Measurements from ENCODE around the gene RBL2. TPM values are rescaled to one million over a fixed set of nuclear protein-coding genes. Genes with fewer than 3 reads are reported as not detected.

Gene RBL2
- total and polyA plus RNA-seq, 2 of the 13 experiments (the other 11 are each of a cell fraction or from before 2014, with no cell fraction given) = 41.2 to 60.9 TPM

DNA sequence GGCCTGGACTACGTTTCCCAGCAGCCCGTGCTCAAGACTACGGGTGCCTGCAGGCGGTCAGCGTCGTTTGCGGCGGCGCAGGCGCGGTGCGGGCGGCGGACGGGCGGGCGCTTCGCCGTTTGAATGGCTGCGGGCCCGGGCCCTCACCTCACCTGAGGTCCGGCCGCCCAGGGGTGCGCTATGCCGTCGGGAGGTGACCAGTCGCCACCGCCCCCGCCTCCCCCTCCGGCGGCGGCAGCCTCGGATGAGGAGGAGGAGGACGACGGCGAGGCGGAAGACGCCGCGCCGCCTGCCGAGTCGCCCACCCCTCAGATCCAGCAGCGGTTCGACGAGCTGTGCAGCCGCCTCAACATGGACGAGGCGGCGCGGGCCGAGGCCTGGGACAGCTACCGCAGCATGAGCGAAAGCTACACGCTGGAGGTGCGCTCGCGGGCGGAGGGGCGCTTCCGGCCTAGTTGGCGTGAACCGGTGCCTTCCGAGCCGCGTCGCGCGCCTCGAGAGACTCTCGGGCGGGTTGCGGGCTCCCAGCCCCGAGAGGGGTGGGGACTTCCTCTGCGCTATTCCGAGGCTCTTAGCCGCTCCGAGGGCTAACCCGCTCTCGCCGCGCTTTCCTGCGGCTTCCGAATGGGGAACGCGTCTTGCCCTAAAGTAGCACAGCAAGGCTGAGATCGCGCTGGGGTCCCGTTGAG lies at the start of gene RBL2 (continued):
- TF ChIP-seq ZNF12 (CRISPR knock-in tag; IDR thresholded peaks at IDR 0.05) (0 out of 2 replicates have a peak, but pooled peaks have one; percentile 19), ZNF501 (CRISPR knock-in tag; IDR thresholded peaks at IDR 0.05) (peak; percentile 60; the same call in 1 of the 2 replicates), TCF12 (IDR thresholded peaks at IDR 0.05) (no peak), TCF12 (CRISPR knock-in tag; IDR thresholded peaks at IDR 0.05) (no peak; the same call in 1 of the 2 replicates), MAFG (CRISPR knock-in tag; IDR thresholded peaks at IDR 0.05) (no peak; the same call in 1 of the 2 replicates), ZBTB46 (CRISPR knock-in tag; IDR thresholded peaks at IDR 0.05; ENCODE audit: borderline replicate concordance) (0 out of 2 replicates have a peak, but pooled peaks have one; percentile 46), KAT7 (CRISPR knock-in tag; IDR thresholded peaks at IDR 0.05; ENCODE audit: borderline replicate concordance) (peak; percentile 89; the same call in 1 of the 2 replicates), NCOA5 (CRISPR knock-in tag; IDR thresholded peaks at IDR 0.05) (no peak), ZFP1 (CRISPR knock-in tag; IDR thresholded peaks at IDR 0.05) (no peak), ZNF317 (CRISPR knock-in tag; IDR thresholded peaks at IDR 0.05) (peak; percentile 62; the same call in 1 of the 2 replicates), ZZZ3 (CRISPR knock-in tag; IDR thresholded peaks at IDR 0.05; ENCODE audit: borderline replicate concordance) (0 out of 2 replicates have a peak, but pooled peaks have one; percentile 87), TP53 (CRISPR knock-in tag; conservative IDR thresholded peaks at IDR 0.05) (peak; percentile 46; the same call in 1 of the 2 replicates), PRMT3 (CRISPR knock-in tag; IDR thresholded peaks at IDR 0.05; ENCODE audit: borderline replicate concordance, low read depth) (no peak), FOXP1 (IDR thresholded peaks at IDR 0.05) (no peak), FOXP1 (CRISPR knock-in tag; IDR thresholded peaks at IDR 0.05) (0 out of 2 replicates have a peak, but pooled peaks have one; percentile 9), HNF1A (IDR thresholded peaks at IDR 0.05; ENCODE audit: low read depth) (no peak), HNF1A (CRISPR knock-in tag; IDR thresholded peaks at IDR 0.05; ENCODE audit: borderline replicate concordance) (peak; percentile 55; the same call in 1 of the 2 replicates), ZNF704 (CRISPR knock-in tag; IDR thresholded peaks at IDR 0.05; ENCODE audit: borderline replicate concordance) (peak; percentile 64; the same call in 1 of the 2 replicates)
- TF ChIP-seq, protein P1, sequence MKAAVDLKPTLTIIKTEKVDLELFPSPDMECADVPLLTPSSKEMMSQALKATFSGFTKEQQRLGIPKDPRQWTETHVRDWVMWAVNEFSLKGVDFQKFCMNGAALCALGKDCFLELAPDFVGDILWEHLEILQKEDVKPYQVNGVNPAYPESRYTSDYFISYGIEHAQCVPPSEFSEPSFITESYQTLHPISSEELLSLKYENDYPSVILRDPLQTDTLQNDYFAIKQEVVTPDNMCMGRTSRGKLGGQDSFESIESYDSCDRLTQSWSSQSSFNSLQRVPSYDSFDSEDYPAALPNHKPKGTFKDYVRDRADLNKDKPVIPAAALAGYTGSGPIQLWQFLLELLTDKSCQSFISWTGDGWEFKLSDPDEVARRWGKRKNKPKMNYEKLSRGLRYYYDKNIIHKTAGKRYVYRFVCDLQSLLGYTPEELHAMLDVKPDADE (CRISPR knock-in tag; IDR thresholded peaks at IDR 0.05) = 0 out of 2 replicates have a peak, but pooled peaks have one; percentile 79
- TF ChIP-seq, protein P2, sequence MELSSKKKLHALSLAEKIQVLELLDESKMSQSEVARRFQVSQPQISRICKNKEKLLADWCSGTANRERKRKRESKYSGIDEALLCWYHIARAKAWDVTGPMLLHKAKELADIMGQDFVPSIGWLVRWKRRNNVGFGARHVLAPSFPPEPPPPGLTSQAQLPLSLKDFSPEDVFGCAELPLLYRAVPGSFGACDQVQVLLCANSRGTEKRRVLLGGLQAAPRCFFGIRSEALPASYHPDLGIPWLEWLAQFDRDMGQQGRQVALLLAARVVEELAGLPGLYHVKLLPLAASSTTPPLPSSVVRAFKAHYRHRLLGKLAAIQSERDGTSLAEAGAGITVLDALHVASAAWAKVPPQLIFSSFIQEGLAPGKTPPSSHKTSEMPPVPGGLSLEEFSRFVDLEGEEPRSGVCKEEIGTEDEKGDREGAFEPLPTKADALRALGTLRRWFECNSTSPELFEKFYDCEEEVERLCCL (CRISPR knock-in tag; IDR thresholded peaks at IDR 0.05; ENCODE audit: borderline replicate concordance) = peak; percentile 83; the same call in 1 of the 2 replicates

Measured in HepG2 (cell line).